Endodermal cell (in vitro differentiated cells): ENCODE results near the gene NR1I3. TPM values are rescaled to one million over a fixed set of nuclear protein-coding genes. Genes with fewer than 3 reads are reported as not detected.

Experiments
- DNase-seq: peaks from one replicate; pipeline ENCODE4 v3.0.0-alpha.2; 2017
- H3K27ac ChIP-seq: 2 replicates; pipeline ENCODE4 v1.5.1; 2013; ENCODE audit warnings: mild to moderate bottlenecking, low read depth, low read length, moderate library complexity
- H3K27me3 ChIP-seq: 2 replicates; pipeline ENCODE4 v1.6.1; 2013; ENCODE audit warnings: mild to moderate bottlenecking, low read length, moderate library complexity; ENCODE audit not compliant: insufficient read depth, control insufficient read depth, poor library complexity, severe bottlenecking
- H3K36me3 ChIP-seq: 2 replicates; pipeline ENCODE4 v1.7.0; 2013; ENCODE audit warnings: mild to moderate bottlenecking, low read length, moderate library complexity; ENCODE audit not compliant: control insufficient read depth, insufficient read depth
- H3K4me1 ChIP-seq: one replicate; pipeline ENCODE4 v1.7.0; 2013; ENCODE audit warnings: low read length; ENCODE audit not compliant: control insufficient read depth, insufficient read depth
- H3K4me3 ChIP-seq: 2 replicates; pipeline ENCODE4 v1.5.1; 2013; ENCODE audit warnings: mild to moderate bottlenecking, low read length, moderate library complexity
- H3K9ac ChIP-seq: 2 replicates; pipeline ENCODE4 v1.6.1; 2013; ENCODE audit warnings: mild to moderate bottlenecking, low read length, moderate library complexity; ENCODE audit not compliant: poor library complexity, severe bottlenecking; ENCODE audit errors: extremely low read depth
- H3K9me3 ChIP-seq: 2 replicates; pipeline ENCODE4 v1.6.1; 2013; ENCODE audit warnings: mild to moderate bottlenecking, low read length, moderate library complexity; ENCODE audit not compliant: control insufficient read depth
- H3K27ac Mint-ChIP-seq: 2 replicates; pipeline ENCODE4 v1.8.0; 2020; ENCODE audit warnings: mixed read lengths
- H3K27me3 Mint-ChIP-seq: 2 replicates; pipeline ENCODE4 v1.8.0; 2021; ENCODE audit warnings: mild to moderate bottlenecking, mixed read lengths; ENCODE audit not compliant: insufficient read depth
- H3K36me3 Mint-ChIP-seq: 2 replicates; pipeline ENCODE4 v1.8.0; 2020; ENCODE audit warnings: low read depth, mixed read lengths
- H3K4me1 Mint-ChIP-seq: 2 replicates; pipeline ENCODE4 v1.8.0; 2020; ENCODE audit warnings: mixed read lengths
- H3K4me3 Mint-ChIP-seq: 2 replicates; pipeline ENCODE4 v1.8.0; 2020; ENCODE audit warnings: mild to moderate bottlenecking, moderate library complexity, mixed read lengths
- H3K9me3 Mint-ChIP-seq: 2 replicates; pipeline ENCODE4 v1.8.0; 2020; ENCODE audit warnings: mild to moderate bottlenecking, mixed read lengths
- WGBS, 2 experiments: methylation state at CpG; one replicate each; pipeline versions ENCODE4 v1.1.5 to v1.1.7; 2013; ENCODE audit warnings: missing lambda C conversion rate in 2 of 2, mixed read lengths in 1 of 2; ENCODE audit not compliant: insufficient coverage in 1 of 2, insufficient read length in 1 of 2; 5-methylcytosine and 5-hydroxymethylcytosine counted together
- total RNA-seq, 2 donors: library from RNA; stranded (reverse); fragmentation: NEBNext Ultra II Directional in 1 of 2; extraction: Animal tissue kit (Norgen Biotek cat#: 25700) in 1 of 2; gene quantifications; 2 replicates in 1 of 2; 3 replicates in 1 of 2; pipeline ENCODE4 v1.2.1, GENCODE V29; 2021
- TF ChIP-seq, protein P1 (sequence below): fragments of 200-600 bp; sonication (generic); conservative IDR thresholded peaks from 2 replicates; pipeline ENCODE4 v1.5.0; 2021; ENCODE audit warnings: antibody characterized with exemption, mild to moderate bottlenecking

The NR1I3 gene
- total RNA-seq, 2 donors from 2014 or later = not detected

DNA sequence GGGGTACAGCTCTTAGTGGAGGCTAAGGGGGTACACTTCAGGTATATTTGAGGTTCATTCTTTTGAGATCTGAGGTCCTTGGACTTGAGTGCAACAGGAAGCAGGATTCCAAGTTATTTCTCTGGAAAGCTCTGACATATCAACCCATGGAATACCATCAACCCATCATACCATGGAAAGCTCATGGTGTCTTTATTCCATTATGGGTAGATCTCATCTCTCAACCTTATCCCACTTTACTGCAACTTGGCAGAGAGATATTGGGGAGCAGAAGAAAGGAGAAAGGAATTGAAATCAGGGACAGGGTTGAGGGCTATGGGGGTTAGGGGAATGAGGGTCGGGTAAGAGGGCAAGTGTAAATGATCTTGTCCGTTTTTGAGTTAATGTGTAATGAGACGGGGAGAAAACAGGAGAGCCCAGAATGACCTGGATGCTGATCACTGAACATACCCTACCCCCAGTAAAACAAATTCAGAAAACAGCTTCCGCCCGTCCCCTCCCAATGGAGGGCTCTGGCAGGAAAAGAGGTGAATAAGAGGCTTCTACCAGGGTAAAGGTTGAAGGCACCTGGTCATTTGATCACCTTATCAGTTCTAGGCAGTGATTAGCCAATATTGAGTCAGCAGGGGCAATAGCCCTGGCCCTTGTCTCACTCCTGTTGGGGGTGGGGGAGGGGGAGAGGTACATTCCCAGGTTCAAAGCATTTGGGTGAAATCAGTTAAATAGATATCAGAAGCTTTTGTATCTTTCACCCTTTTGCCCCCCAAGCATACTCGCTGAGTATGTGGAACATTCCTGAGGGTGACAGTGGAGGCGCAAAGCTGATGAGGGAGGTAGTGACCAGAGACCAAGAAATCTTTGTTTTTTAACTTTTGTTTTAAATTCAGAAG lies 14.0 kb downstream of the NR1I3 start:
- Mint-ChIP-seq H3K27me3 (no peaks in the 10 kb centered on the region), H3K36me3 (peaks cover 20% of the 10 kb centered on the region), H3K4me1 (peaks cover 57% of the 10 kb centered on the region), H3K27ac (peak overlapping the region; percentile 85), H3K4me3 (peak overlapping the region; percentile 48), H3K9me3 (no peaks in the 10 kb centered on the region)
- Histone ChIP-seq H3K9me3 (no peaks in the 10 kb centered on the region), H3K9ac (no peak overlapping the region), H3K4me1 (peaks cover 14% of the 10 kb centered on the region), H3K36me3 (peaks cover 13% of the 10 kb centered on the region), H3K27ac (no peak overlapping the region), H3K27me3 (no peaks in the 10 kb centered on the region), H3K4me3 (peak overlapping the region; percentile 76)
- TF ChIP-seq, protein P1, sequence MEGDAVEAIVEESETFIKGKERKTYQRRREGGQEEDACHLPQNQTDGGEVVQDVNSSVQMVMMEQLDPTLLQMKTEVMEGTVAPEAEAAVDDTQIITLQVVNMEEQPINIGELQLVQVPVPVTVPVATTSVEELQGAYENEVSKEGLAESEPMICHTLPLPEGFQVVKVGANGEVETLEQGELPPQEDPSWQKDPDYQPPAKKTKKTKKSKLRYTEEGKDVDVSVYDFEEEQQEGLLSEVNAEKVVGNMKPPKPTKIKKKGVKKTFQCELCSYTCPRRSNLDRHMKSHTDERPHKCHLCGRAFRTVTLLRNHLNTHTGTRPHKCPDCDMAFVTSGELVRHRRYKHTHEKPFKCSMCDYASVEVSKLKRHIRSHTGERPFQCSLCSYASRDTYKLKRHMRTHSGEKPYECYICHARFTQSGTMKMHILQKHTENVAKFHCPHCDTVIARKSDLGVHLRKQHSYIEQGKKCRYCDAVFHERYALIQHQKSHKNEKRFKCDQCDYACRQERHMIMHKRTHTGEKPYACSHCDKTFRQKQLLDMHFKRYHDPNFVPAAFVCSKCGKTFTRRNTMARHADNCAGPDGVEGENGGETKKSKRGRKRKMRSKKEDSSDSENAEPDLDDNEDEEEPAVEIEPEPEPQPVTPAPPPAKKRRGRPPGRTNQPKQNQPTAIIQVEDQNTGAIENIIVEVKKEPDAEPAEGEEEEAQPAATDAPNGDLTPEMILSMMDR = no peak
- WGBS, 2 experiments = 87 to 97% methylated on average over 4 to 7 of the region's 7 CpGs
- peak; percentile 71 for DNase-seq

DNA sequence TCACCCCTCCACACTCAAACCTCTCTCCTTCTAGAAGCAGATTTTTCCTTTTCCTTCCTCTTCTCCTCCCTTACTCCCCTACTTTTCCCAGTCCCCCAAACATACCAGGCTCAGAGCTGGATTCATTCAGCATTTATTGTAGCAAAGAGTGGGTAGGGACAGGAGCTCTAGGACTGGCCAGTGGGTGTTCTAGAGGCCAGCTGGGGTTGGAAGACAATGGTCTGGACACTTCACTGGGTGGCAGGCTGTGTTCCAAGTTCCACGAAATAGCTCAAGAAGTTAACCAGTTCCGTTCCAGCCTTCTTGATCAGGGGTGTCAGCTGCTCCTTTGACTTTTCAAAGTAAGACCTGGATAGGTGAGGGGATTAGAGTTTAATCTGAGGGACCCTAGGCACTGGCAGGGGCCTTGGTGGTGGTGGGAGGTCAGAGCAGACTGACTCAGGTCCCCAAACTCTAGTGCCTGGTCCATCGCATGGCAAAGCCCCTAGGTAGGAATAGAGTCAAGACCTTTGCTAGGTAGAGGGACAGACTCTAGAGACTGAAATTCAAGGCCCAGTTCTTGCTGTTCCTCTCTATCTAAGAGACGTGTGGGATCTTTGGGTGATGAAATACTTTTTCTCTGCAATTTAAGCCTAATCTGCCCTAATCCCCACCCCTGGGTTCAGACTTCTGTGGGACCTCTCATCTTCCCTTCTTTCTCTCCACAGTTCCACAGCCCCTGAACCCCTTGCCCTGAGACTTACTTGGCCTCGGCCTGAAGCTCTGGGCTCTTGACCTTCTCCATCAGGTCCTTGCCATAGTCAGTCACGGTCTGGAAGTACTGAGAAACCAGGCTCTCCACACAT lies 15.6 kb downstream of the NR1I3 start:
- H3K9ac ChIP-seq = no peak overlapping the region
- peak overlapping the region; percentile 76 for H3K4me3 ChIP-seq
- Mint-ChIP-seq H3K4me3 (peak overlapping the region; percentile 48), H3K27ac (no peak overlapping the region), H3K4me1 (peaks cover 72% of the 10 kb centered on the region), H3K9me3 (no peaks in the 10 kb centered on the region), H3K27me3 (no peaks in the 10 kb centered on the region), H3K36me3 (peaks cover 12% of the 10 kb centered on the region)
- peaks cover 14% of the 10 kb centered on the region for H3K4me1 ChIP-seq
- DNase-seq = no peak
- TF ChIP-seq, protein P1 = no peak
- no peaks in the 10 kb centered on the region for H3K9me3 ChIP-seq
- no peak overlapping the region for H3K27ac ChIP-seq
- WGBS, 2 experiments = 97% methylated on average over 3 to 6 of the region's 6 CpGs
- no peaks in the 10 kb centered on the region for H3K27me3 ChIP-seq
- no peaks in the 10 kb centered on the region for H3K36me3 ChIP-seq

GRCh38 chr1:161220002-161220401 lies 18.0 kb downstream of the NR1I3 start:
- Histone ChIP-seq H3K36me3 (peaks cover 4% of the 10 kb centered on the region), H3K9ac (no peak overlapping the region), H3K27ac (no peak overlapping the region), H3K4me3 (no peak overlapping the region), H3K9me3 (no peaks in the 10 kb centered on the region), H3K4me1 (peaks cover 8% of the 10 kb centered on the region), H3K27me3 (no peaks in the 10 kb centered on the region)
- Mint-ChIP-seq H3K9me3 (no peaks in the 10 kb centered on the region), H3K27ac (no peak overlapping the region), H3K36me3 (peaks cover 15% of the 10 kb centered on the region), H3K4me1 (peaks cover 64% of the 10 kb centered on the region), H3K27me3 (no peaks in the 10 kb centered on the region), H3K4me3 (no peak overlapping the region)
- DNase-seq = no peak
- TF ChIP-seq, protein P1 = no peak
- 95 to 98% methylated on average over 4 to 5 of the region's 5 CpGs for WGBS, 2 experiments
